NCI-H774 (cell line): Measurements from ENCODE around the gene ALG8.
"Not testable (repeated sequence)": the region's sequence is repeated elsewhere in the genome, so short reads cannot be mapped to it uniquely, and the experiment has no call there.

Experiments used
- DNase-seq: peaks from one replicate; lab custom pipeline; 2025; lab: John Stamatoyannopoulos, UW

Gene ALG8

DNA sequence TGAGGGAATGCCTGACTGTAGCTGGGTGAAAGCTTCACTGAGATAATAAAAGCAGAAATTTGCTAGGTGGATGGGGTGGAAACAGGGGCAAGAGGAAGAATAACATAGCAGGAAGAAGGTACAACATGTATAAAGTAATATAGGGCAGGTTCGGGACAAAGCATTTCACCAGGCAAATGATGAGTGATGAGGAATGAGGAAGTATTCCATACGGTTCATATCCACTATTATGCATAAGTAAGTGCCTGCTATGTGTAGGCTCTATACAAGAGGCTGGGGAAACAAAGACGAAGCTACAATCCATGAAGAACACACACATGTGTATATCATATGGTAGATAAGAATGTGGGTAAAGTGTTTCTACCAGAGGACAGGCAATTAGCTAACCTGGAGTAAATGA, 67.7 kb downstream of the ALG8 start:
- DNase-seq = no peak

DNA sequence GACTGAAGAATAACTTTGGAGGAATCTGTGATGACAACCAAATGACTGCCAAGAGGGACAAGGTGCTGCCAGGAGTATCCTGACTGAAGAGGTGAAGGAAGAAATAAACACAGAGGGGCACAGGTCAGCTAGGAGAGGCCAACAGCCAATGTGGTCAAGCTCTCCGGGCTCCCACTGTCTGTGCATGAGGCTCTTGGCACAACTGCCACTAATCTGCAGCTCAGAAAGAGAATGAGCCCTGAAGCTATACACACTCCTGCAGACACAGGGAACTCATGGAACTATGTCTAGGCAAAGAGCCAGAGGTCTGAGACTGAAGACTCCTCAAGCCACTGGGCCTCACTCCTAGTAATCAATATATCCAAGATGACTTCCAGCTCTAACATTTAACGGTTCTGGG, 68.8 kb downstream of the ALG8 start:
- DNase-seq = no peak

DNA sequence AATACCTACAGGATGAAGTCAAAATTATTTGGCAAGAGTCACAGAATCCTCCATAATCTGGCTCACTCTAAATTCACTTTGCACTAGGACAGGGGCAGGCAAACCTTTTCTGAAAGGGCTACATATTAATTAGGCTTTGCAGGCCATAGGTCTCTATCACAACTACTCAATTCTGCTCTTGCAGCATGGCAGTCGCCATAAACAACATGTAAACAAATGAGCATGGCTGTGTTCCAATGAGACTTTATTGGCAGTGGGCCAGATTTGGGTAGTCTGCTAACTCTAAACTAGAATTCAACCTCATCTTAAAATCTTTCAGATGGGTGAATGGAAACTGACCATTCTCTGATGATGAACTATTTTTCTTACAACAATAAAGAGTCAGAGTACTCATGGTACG, 70.0 kb downstream of the ALG8 start:
- DNase-seq = no peak

DNA sequence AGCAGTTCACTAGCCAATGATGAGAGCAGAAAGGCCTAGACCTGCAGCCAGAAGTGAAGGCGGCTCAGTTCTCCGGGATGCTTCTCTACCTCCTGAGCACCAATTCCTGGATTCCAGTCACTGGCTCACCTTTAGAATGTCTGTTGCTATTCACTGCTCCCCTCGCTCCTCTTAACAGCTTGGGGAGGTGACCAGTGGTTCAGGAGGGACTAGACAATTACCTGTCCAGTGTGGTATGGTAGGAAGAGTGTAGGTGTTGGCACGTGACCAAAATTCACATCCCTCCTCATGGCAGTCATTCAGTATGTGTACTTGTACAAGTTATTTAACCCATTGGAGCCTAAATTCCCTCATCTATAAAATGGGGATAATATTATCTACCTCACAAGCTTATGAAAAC, 71.7 kb downstream of the ALG8 start:
- no peak for DNase-seq

DNA sequence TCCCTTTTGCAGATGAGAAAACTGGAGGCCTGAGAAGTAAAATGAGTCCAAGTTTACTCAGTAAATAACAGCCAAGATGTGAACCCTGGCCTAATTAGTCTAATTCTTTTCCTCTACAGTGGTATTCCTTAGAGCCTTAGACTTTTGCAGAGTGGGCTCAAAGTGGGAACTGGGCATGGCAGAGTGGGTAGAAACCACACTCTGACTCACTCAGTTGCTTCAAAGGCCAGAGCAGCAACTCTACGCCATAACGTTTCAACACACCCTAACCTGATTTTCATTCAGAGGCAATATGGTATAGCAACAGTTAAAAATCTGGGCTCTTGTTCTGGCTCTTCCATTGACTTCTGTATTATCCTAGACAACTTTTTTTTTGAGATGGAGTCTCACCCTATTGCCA, 73.0 kb downstream of the ALG8 start:
- no peak for DNase-seq

DNA sequence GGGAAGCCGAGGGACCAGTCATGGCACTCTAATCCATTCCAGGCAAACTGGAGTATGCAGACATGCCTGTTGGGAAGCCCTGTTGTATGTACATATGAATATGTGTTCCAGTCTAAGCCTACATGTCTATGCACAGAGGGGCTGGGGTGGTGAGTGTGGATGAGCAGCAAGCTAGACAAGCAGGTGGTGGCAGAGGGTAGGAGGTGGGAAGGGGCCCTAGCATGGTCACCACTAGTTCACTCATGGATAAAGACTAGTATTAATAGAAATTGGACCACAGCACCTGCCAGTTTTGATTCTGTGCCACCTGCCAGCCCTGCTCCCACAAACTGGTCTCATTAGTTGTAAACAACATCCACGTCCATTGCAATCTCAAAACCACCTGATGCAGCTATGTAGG, 74.2 kb downstream of the ALG8 start:
- no peak for DNase-seq

DNA sequence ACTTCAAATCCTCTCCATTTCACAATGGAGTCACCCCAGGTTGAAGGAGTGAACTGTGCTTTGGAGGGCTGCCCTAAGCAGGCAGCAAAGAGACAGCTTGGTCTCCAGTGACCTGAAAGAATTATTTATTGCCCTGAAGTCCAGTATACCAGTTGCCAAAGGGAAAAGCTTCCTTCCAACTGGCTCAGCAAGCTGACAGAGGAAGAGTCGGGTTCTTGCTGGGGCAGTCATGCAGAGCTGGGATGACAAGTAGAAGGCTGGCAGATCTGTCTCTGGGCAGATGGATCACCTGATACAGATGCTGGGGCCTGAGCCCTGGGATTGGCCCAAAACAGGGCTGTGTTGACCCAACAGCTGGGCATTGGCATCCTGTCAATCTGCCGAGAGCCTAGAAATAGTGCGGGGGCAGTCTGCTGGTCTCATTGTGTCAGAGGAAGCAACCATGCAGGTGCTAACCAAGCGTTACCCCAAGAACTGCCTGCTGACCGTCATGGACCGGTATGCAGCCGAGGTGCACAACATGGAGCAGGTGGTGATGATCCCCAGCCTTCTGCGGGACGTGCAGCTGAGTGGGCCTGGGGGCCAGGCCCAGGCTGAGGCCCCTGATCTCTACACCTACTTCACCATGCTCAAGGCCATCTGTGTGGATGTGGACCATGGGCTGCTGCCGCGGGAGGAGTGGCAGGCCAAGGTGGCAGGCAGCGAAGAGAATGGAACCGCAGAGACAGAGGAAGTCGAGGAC, 75.8 kb downstream of the ALG8 start, which contains the start of gene THRSP:
TSS of gene THRSP (plus strand) at position 422 of the 742 bp plus-strand sequence. CDS start at position 443, 21 bp downstream.
- no peak for DNase-seq

DNA sequence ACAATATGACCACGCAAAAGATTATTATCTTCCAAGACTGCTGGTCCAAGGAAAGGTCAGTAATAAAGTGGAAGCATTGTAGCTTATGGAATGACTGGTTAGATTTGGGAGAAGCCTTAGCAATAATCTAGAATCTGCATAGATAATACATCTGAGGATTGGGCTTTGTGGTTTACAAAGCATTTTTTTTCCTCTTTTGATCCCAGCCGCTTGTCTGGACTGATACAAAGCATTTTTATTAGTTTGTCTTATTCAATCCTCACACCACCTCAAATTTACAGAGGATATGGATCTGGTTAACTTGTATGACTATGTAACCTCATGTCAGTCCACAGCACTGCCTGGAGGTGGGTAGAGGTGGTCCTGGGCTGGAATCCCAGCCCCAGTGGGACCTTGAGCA, 76.8 kb downstream of the ALG8 start:
- no peak for DNase-seq

DNA sequence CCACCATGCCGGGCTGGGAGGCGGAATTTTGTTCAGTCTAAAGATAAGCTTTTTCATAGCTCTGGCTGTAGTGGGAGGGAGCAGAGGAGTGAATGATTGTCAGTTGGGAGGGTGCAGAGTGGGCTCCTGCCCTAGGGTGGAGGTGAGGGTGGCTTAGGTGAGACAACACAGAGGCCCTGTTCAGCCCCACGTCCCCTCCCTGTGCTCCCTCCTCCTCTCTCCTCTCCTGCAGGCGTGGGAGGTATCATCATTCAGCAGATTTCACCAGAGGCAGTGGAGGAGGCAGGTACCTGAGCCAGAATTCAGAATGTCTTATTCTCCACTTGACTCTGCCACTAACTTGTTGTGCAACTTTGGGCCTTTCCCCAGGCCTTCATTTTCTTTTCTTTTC, 77.5 kb downstream of the ALG8 start:
- no peak for DNase-seq

DNA sequence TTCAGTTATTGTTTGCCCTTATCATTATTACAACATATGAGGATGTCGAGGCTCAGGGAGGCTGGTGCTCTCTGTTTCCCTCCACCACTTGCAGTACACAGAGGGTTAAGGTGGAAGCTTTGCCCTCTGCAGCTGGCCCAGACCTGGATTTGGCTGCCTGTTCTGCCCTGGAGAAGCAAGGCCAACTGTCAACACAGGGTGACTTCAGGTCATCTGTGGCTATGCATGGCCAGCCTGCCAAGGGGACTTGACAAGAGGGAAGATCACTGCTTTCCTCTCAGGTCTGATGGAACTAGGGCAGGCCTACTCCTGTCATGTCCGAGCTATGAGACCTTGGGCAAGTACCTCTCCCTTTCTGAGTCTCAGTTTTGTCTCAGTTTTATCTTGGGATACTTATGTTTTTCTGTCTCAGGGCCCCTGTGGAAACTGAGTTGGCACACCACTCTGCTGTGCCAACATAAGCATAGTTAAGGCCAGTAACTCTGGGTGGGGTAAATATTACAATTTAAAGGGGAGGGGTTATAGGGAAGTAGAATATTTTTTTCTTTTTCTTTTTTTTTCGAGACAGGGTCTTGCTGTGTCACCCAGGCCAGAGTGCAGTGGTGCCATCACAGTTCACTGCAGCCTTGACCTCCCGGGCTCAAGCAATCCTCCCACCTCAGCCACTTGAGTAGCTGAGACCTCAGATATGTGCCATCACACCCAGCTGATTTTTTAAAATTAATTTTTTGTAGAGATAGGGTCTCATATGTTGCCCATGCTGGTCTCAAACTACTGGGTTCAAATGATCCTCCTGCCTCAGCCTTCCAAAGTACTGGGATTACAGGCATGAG, 78.1 kb downstream of the ALG8 start:
- DNase-seq = no peak

DNA sequence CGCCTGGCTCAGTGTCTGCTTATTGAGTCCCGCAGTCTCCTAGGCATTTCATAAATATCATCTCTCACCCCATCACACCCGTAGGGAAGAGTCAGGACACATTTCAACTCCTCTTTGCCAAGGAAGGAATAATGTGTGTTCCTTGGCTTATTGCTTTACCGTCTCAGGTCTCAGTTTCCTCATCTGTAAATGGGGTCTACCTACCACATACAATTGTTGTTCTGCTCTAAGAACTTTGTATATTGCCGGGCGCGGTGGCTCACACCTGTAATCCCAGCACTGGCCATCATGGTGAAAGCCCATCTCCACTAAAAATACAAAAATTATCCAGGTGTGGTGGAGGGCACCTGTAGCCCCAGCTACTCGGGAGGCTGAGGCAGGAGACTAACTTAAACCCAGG, 78.9 kb downstream of the ALG8 start:
- DNase-seq = no peak

DNA sequence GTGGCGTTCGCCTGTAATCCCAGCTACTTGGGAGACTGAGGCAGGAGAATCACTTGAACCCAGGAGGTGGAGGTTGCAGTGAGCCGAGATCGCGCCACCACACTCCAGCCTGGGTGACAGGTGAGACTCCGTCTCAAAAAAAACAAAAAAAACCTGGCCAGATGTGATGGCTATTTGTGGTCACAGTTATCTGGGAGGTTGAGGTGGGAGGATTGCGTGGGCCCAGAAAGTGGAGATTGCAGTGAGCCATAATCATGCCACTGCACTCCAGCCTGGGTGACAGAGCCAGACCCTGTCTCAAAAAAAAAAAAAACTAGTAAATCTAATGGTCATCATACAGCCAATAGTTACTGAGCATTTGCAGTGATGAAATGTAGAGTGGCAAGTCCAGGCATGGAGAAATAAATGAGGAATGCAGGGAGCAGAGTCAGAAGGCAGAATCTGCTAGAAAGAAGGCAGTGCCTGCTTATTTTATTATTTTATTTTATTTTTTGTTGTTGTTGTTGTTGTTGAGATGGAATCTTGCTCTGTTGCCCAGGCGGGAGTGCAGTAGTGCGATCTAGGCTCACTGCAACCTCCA, 79.6 kb downstream of the ALG8 start:
- DNase-seq = not testable (repeated sequence)

DNA sequence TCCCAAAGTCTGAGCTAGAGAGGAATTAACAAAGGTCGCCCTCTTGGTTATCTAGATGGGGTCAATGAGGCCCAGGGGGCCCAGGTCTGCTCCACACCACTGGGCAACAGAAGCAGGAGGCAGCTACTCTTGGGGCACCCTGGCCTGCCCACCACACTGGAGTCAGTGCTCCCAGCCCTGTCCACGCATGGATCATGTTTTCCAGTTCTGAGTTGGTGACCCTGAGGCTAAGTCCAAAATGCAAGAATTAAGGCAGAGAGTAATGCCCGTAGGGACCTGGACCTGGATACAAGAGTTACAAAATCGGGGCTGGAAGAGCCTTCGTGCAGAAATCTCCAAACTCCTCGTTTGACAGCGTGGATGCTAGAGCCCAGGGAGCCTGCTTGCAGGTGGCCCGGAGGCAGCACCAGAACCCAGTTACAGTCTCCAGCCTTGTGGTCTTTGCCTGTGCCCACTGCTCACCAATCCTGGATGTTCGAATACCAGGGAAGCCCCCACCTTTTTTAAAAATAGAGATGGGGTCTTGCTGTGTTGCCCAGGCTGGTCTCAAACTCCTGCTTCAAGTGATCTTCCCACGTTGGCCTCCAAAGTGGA, 81.9 kb downstream of the ALG8 start:
- no peak for DNase-seq

DNA sequence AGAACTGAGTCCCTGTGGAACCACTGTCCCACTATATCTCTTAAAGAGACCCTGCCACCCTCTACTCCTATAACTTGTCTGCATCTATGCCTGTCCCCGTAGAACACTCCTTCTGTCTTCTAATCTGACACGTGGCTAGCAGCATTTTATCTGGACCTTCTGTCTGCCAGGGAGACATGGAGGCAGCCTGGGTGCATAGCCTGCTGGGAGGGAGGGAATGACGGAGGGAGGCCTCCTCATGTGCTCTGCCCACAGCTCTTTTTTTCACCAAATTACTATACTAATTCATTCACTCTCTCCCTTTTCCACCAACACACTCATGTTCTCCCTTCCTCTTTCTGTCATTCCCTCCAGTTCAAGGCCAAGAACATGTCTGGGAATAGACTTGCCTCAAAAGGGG, 83.3 kb downstream of the ALG8 start:
- no peak for DNase-seq

DNA sequence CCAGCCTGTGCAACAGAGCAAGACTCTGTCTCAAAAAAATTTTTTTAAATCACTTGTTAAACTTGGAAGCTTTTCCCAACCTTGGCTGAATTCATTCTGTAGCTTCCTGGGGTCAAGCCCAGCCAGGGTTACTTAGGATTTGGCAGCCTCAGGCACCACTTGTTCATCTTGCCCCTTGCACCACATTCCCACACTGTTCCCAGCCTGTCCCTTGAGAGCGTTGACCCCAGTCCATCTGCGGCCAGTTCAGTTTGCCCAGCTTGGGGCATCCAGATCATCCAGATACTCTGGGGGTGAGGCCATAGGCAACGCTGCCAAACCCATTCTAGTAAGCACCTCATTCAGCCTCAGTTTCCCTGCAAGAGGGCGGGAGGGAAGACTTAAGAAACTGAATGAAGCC, 84.5 kb downstream of the ALG8 start:
- DNase-seq = no peak

DNA sequence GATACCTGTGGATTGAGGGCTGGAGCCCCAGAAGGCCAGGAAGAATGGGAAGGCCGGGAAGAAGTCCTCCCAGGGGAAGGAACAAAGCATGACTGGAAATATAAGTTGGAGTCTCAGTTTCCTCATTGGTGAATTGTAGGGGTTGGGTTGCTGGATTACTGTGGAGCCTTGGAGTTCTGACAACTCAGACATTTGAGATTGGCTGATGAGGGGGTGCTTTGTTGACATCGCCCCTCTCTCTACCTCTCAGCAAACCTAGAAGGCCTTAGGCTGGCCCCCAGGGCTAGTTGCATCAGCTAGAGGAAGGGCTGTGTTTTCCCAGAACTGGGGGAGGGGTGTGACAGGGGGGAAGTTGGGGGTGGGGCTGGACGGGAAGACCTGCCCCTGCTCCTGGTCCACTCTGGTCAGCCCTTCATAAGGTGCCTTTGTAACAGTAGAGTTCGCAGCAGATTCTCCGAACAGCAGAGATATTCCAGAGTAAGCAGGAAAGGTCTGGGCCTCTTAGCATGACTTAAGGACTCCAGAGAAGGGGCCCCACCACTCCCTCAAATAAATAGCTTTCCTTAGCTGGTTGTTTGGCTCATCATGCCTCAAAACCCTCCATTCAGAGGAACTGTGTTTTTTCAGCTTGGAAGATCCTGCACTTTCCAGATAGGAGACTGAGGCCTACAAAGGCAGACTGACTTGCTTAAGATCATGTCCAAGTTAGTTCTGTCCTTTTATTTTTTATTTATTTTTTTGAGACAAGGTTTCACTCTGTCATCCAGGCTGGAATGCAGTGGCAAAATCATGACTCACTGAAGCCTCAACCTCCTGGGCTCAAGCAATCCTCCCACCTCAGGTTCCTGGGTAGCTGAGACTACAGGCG, 88.2 kb downstream of the ALG8 start:
- no peak for DNase-seq
